ENCODE results near the gene RIMS4. TPM values are rescaled to one million over a fixed set of nuclear protein-coding genes. Genes with fewer than 3 reads are reported as not detected.

Gene RIMS4
- total RNA-seq, 1 experiment from 2014 or later, result 4.0 TPM

DNA sequence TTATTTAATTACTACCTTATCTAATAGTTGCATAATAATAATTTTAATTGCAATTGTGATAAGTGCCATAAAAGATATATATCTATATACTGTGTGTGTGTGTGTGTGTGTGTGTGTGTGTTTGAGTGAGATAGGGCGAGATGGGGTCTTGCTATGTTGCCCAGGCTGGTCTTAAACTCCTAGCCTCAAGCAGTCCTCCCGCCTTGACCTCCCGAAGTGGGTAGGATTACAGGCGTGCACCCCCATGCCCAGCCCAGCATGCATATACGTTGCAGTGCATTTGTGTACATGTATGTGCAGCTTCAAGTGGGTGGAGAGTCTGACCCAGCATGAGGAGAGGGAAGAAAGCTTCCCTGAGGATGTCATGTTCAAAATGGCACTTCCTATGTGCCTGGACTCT lies 4.6 kb upstream of the RIMS4 start:
- ATAC-seq, result no peak
- Histone ChIP-seq H3K27ac (ENCODE audit: low read length) (no peak overlapping the region), H3K9me3 (ENCODE audit: control insufficient read depth, insufficient read depth, low read depth, low read length) (no peaks in the 10 kb centered on the region), H3K4me1 (ENCODE audit: control insufficient read depth, insufficient read depth, low read length) (no peaks in the 10 kb centered on the region), H3K27me3 (ENCODE audit: control insufficient read depth, insufficient read depth, low read length) (peaks cover 2% of the 10 kb centered on the region), H3K36me3 (ENCODE audit: control insufficient read depth, insufficient read depth, low read length) (no peaks in the 10 kb centered on the region), H3K4me3 (ENCODE audit: low read depth in 2 of 2, low read length in 2 of 2) (no peak overlapping the region)
- DNase-seq (ENCODE audit: low read depth, low spot score), result no peak
- TF ChIP-seq, protein P1, sequence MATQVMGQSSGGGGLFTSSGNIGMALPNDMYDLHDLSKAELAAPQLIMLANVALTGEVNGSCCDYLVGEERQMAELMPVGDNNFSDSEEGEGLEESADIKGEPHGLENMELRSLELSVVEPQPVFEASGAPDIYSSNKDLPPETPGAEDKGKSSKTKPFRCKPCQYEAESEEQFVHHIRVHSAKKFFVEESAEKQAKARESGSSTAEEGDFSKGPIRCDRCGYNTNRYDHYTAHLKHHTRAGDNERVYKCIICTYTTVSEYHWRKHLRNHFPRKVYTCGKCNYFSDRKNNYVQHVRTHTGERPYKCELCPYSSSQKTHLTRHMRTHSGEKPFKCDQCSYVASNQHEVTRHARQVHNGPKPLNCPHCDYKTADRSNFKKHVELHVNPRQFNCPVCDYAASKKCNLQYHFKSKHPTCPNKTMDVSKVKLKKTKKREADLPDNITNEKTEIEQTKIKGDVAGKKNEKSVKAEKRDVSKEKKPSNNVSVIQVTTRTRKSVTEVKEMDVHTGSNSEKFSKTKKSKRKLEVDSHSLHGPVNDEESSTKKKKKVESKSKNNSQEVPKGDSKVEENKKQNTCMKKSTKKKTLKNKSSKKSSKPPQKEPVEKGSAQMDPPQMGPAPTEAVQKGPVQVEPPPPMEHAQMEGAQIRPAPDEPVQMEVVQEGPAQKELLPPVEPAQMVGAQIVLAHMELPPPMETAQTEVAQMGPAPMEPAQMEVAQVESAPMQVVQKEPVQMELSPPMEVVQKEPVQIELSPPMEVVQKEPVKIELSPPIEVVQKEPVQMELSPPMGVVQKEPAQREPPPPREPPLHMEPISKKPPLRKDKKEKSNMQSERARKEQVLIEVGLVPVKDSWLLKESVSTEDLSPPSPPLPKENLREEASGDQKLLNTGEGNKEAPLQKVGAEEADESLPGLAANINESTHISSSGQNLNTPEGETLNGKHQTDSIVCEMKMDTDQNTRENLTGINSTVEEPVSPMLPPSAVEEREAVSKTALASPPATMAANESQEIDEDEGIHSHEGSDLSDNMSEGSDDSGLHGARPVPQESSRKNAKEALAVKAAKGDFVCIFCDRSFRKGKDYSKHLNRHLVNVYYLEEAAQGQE (IDR thresholded peaks at IDR 0.05; ENCODE audit: insufficient read depth in 1 of 2, low read depth in 2 of 2, low read length in 1 of 2), result no peak
- no peak for TF ChIP-seq SIN3A (IDR thresholded peaks at IDR 0.05; ENCODE audit: borderline replicate concordance, insufficient read depth, low read depth, low read length)
- TF ChIP-seq POLR2AphosphoS5 (IDR thresholded peaks at IDR 0.05; ENCODE audit: low read depth, low read length), result no peak
- TF ChIP-seq, protein P2, sequence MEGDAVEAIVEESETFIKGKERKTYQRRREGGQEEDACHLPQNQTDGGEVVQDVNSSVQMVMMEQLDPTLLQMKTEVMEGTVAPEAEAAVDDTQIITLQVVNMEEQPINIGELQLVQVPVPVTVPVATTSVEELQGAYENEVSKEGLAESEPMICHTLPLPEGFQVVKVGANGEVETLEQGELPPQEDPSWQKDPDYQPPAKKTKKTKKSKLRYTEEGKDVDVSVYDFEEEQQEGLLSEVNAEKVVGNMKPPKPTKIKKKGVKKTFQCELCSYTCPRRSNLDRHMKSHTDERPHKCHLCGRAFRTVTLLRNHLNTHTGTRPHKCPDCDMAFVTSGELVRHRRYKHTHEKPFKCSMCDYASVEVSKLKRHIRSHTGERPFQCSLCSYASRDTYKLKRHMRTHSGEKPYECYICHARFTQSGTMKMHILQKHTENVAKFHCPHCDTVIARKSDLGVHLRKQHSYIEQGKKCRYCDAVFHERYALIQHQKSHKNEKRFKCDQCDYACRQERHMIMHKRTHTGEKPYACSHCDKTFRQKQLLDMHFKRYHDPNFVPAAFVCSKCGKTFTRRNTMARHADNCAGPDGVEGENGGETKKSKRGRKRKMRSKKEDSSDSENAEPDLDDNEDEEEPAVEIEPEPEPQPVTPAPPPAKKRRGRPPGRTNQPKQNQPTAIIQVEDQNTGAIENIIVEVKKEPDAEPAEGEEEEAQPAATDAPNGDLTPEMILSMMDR (IDR thresholded peaks at IDR 0.05), result no peak
- no peak for TF ChIP-seq TCF7L2 (IDR thresholded peaks at IDR 0.05; ENCODE audit: low read depth, low read length)
- intact Hi-C loops (cut with micrococcal nuclease; ENCODE audit: unreplicated experiment), result no loop called here
- no TSS peak for BruUV-seq (replicated peaks)
- ChIA-PET CTCF (no interaction called here), POLR2A (interaction anchor here (0.7 kb wide), 1 partner anchor 280 kb away, joined by 7 read pairs; no protein-coding TSS in a partner anchor)
- in situ Hi-C loops (cut with HindIII; ENCODE audit: low pct_unique_long_range_greater_than_20kb, low sequenced_read_pairs), result no loop called here

DNA sequence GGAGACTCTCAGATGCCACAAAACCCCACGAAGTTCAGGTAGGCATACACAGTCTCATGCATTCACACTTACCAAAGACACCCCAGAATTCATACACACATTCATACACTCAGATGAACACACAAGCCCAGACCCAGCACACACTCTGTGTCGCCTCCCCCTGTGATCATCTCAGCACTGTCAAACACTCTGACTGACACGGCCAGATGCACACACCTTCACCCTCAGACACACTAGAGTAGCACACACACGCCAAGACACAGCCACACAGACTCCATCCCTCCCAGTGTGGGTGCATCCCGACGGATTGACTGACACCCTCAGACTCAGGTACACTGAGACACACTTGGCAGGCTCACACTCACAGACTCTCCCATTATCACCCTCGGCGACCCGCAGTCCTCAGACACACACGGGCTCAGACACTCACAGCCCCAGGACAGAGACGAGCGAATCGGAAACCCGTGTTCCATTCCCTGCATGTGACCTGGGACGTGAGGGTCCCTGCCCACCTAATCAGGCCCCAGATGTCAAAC lies 872 bp upstream of the RIMS4 start:
- ChIA-PET CTCF (no interaction called here), POLR2A (no interaction called here)
- Histone ChIP-seq H3K27ac (ENCODE audit: low read length) (no peak overlapping the region), H3K9me3 (ENCODE audit: control insufficient read depth, insufficient read depth, low read depth, low read length) (no peaks in the 10 kb centered on the region), H3K36me3 (ENCODE audit: control insufficient read depth, insufficient read depth, low read length) (no peaks in the 10 kb centered on the region), H3K4me1 (ENCODE audit: control insufficient read depth, insufficient read depth, low read length) (no peaks in the 10 kb centered on the region), H3K4me3 (ENCODE audit: low read depth in 2 of 2, low read length in 2 of 2) (no peak overlapping the region), H3K27me3 (ENCODE audit: control insufficient read depth, insufficient read depth, low read length) (peaks cover 2% of the 10 kb centered on the region)
- DNase-seq (ENCODE audit: low read depth, low spot score) (no peak), ATAC-seq (no peak)
- no peak for TF ChIP-seq POLR2AphosphoS5 (IDR thresholded peaks at IDR 0.05; ENCODE audit: low read depth, low read length)
- TF ChIP-seq, protein P1 (IDR thresholded peaks at IDR 0.05; ENCODE audit: insufficient read depth in 1 of 2, low read depth in 2 of 2, low read length in 1 of 2), result no peak
- no peak for TF ChIP-seq TCF7L2 (IDR thresholded peaks at IDR 0.05; ENCODE audit: low read depth, low read length)
- no peak for TF ChIP-seq SIN3A (IDR thresholded peaks at IDR 0.05; ENCODE audit: borderline replicate concordance, insufficient read depth, low read depth, low read length)
- TF ChIP-seq, protein P2 (IDR thresholded peaks at IDR 0.05), result no peak
- intact Hi-C loops (cut with micrococcal nuclease; ENCODE audit: unreplicated experiment) (no loop called here), in situ Hi-C loops (cut with HindIII; ENCODE audit: low pct_unique_long_range_greater_than_20kb, low sequenced_read_pairs) (no loop called here)
- no TSS peak for BruUV-seq (replicated peaks)
